AG08396 (cell line): ENCODE measurements around the gene TREH.

ENCODE experiments used
- DNase-seq: peaks from one replicate; pipeline ENCODE4 v3.0.0; 2012; ENCODE audit warnings: low spot score, mixed read lengths

TREH gene

DNA sequence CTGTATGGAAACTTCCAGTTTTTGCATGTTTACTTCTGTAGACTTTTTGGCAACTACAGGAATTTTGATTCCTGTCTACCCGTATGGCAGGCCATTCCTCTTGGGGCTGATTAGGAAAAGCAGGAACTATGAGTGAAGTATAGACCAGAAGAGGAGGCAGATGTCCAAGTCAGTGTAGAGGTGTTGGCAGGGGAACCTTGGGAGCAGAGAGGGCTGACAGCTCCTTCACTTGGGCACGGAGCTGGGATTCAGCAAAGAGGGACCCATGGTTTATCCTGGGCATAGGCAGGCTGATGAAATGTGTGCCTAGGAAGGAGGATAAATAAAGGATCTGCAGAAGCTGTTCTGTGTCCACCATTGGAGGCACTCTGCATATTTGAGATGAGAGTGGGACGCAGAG is 33.1 kb downstream of the TREH start:
- no peak for DNase-seq

DNA sequence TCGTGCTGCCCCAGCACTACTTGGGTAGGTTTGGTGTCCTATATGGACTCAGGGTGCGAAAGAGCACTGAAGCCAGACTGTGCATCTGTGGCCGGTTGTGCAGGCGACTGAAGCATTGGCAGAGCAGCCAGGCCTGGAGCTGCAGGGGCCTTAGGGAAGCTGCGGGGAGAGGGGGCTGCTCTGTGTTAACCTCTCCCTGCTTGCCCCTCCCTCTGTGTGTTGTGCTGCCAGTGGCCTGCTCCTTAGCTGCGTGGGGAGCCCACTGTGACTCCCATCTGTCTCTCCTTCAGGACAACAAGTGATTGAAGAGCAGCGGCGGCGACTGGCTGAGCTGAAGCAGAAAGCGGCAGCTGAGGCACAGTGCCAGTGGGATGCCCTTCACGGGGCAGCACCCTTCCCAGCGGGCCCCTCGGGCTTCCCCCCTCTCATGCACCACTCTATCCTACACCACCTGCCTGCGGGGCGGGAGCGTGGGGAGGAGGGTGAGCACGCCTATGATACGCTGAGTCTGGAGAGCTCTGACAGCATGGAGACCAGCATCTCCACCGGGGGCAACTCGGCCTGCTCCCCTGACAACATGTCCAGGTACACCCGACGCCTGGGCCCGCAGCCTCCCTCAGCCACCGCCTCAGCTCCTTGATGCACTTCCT is 34.3 kb downstream of the TREH start:
- DNase-seq: no peak

DNA sequence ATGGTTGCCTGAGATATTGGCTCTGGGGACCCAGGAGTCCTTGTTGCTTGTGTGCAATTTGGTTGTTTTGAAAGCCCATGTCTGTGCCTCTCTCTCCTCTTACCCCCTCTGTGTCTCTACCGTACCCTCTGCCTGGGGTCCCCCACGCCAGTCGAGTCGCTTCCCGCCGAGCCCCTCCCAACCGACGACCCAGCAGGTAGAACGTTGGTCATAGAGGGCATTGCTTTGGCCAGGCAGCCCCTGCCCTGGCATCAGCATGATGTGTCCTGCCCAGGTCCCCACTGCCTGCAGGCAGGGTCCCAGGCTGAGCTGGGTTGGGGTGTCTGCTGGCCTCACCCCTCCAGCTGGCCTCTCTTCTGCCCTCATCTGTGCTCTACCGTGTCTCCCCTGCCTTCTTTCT is 35.0 kb downstream of the TREH start:
- no peak for DNase-seq

DNA sequence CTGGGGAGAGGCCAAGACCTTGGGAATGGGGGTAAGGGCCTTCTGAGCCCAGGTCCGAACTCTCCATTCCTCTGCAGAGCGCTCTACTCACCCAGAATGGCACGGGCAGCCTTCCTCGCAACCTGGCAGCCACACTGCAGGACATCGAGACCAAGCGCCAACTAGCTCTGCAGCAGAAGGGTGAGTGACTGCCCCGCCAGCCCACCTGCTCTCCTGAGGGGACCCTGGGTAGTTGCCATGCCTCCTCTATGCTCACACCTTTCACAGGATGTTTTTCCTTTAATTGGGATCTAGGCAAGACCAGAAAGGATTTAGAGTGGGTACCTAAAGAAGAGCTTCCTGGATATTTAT is 35.5 kb downstream of the TREH start:
- no peak for DNase-seq

DNA sequence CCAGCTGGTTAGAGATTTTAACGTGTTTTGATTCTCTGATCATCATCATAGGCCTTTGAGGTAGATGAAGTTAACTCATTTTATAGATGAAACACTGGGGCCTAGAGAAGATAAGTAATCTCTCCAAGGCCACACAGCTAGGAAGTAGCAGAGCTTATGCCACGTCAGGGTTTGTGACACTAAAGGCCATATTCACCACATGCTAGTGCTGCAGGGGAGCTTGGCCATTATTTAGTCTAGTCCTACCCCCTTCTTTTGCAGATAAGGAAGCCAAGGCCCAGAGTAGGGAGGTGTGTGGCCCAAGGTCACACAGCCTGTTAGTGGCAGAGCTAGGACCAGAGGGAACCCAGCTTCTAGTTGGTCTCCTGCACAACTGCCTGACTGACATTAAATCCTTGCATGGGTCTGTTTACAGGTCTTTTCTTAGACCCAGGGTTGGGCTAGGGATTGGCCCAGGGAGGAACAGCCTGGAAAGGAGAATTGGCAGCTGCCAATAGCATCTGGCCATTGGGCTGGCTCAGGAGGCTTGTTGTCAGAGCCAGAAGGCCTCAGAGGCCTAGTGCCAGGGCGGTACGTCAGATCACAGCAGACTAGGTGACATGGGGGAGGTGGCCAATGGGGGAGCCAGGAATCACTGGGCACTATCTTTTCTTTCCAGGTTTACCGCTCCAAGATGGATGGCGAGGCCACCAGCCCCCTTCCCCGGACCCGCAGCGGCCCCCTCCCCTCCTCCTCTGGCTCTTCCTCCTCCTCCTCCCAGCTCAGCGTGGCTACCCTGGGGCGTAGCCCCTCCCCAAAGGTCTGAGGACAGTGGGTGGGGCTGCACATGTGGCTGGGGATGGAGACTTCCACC is 36.1 kb downstream of the TREH start:
- DNase-seq: no peak

- no peak for DNase-seq
These were observed 37.9 kb downstream of the TREH start for GRCh38 chr11:118641397-118642019.

DNA sequence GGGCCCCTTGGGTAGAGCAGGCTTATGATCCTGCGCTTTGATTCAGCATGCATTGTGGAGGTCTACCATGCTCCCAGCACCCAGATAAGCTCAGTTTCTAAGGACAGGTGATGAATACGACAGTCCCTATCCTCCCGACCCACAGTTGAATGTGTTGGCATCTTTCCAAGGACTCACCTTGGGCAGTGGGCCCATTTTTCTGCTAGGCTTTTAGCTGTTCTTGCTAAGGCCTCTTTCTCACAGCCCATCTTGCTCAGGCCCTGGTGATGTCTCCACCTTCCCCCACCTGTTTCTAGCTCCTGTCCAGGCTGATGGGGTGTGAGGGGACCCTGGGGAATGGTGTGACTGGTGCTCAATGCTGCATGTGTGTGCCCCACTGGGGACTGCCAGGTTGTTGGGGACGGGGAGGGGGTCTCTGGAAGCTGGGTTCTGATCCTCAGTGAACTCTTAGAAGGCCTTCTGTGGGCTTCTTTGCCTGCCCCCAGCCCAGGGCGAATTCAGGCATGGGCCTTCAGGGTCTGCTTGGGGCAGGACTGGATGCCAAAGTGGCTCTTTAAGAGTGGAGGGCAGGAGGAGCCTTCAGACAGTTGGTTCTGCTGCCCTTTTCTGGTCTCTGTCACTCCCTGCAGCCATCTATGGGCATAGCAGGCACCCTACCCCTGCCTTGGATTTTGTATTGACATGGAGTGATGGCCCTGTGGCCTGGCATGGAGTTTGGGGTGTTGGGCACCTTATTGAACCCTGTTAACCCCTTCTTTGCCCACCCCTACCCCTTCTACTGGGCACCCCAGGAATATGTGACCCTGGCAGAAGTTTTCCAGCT is 38.9 kb downstream of the TREH start:
- no peak for DNase-seq

DNA sequence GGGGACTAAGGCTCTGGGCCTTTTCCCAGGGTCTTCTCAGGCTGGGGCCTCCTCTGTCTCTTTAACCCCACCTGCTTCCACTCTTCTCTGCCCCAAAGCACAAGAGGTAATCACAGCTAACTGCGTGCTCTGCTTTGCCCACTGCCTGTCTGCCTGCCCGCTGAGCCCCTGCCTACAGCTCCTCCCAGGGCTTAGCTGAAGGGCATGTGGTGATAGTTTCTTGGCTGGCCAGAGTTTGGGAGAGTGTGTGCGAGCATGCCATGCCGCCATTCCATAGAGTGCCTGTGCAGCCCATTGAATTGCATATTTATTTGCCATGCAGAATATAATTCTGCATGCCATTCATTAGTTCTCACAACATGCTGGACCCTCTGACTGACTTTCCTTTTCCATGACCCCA is 39.6 kb downstream of the TREH start:
- no peak for DNase-seq

DNA sequence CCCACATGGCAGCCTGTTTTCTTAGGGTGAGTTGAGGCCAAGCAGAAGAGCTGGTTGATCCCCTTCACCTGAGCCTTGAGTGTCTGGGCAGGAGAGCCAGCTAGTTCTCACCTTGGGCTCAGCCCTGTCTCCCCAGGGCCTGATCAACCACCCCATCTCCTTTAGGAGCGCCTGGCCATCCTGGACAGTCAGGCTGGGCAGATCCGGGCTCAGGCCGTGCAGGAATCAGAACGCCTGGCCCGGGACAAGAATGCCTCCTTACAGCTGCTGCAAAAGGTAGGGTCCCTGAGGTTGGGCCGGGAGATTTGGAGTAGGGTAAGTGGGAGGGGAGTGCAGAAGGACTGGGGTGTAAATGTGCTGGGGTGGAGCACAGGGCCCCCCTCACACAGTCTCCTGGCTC is 40.7 kb downstream of the TREH start:
- no peak for DNase-seq

- DNase-seq: no peak
These were observed 42.7 kb downstream of the TREH start for GRCh38 chr11:118636569-118637290.

- DNase-seq: no peak
These were observed 43.8 kb downstream of the TREH start for GRCh38 chr11:118635642-118636041.

DNA sequence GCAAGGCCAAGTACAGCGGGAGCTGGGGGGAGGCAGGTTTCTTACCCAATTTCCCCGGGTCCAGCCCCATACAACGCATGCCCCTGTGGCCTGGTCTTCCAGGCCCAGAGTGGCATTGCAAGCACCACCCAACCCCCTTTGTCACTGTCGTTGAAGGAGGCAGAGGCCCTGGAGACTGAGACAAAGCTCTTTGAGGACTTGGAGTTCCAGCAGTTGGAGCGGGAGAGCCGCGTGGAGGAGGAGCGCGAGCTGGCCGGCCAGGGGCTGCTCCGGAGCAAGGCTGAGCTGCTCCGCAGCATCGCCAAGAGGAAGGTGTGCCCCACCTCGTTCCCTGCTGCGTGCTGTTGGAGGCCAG is 44.2 kb downstream of the TREH start:
- no peak for DNase-seq

GRCh38 chr11:118634431-118635236 is 44.8 kb downstream of the TREH start:
- peak; percentile 71 for DNase-seq

DNA sequence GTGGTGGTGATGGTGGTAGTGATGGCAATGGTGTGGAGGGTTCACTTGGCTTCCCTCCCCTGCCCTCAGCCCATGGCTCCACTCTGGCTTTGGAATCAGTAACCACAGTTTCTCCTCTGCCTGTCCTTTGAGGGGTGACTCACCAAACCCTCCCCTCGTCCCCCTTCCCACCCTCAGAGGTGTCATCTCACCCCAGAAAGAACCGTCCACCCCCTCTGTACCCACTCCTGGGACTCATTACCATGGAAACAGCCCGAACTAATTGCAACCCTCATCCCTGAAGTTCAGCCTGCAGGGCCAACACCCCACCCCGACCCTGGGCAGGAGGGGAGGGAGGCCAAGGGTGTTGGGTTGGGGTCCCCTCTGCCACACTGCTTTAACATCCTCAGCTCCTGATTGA is 45.5 kb downstream of the TREH start:
- peak; percentile 74 for DNase-seq

GRCh38 chr11:118633319-118633690 is 46.1 kb downstream of the TREH start:
- DNase-seq: no peak

DNA sequence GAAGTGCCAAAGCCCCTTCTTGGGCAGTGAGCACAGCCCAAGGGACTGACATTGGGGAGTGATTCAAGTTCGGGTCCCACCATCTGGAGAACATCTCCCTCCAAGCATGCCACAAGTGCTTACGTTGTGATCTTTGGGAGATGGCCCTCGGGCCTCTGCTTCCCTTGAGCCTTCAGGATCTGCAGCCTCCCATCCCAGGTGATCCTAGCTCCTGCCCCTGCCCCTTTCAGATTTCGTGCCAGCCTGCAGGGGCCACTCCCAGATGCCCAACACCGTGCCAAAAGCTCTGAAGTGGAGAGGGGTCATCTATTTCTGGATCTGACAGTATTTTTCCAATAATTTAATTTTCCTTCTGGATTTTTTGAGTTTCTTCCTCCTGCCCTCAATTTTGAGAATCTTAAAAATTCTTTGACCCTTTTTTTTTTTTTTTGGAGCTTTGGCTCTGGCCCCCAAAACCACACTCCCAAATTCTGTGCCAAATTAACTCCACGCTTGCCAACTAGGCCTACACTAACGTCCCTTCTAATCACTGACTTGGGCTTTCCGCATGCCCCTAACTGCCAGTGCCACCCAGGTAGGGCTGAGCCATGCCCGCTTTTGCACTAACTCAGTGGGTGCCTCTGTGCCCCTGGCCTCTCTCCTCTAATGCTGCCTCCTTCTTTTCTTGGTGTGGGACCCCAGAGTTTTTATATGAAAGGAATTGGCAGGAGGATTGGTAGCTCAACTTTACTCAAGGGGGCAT is 46.7 kb downstream of the TREH start:
- no peak for DNase-seq

DNA sequence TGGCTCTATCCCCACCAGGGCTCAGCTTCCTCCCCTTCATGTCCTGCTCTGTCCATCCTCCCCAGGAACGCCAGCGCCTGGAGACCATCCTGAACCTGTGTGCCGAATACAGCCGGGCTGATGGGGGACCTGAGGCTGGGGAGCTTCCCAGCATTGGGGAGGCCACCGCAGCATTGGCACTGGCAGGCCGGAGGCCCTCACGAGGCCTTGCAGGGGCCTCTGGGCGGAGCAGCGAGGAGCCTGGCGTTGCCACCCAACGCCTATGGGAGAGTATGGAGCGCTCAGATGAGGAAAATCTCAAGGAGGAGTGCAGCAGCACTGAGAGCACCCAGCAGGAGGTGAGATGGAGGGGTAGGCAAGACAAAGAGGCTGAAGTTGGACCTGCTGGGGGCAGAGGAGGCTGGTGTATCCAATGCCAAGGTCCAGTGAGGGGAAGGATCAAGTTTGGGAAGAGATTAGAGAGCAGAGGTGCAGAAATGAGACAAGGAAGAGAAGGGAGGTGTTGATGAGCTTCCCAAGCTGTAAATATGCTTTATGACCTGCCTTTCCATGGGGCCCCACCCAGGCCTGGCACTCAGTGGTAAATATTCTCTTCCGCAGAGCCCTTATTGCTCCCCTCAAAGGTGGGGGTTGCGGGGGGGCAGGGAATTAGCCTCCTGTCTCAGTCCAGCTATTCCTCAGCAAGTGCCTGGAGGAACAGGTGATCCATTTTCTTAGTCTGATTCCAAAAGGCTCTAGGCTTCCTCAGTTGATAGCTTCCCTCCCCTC is 48.1 kb downstream of the TREH start:
- DNase-seq: no peak

- no peak for DNase-seq
These were observed 49.4 kb downstream of the TREH start for GRCh38 chr11:118629761-118630661.
